Subcutaneous adipose tissue (tissue), 4 donors: ENCODE data around the gene CORO2B. TPM values are rescaled to one million over a fixed set of nuclear protein-coding genes. Genes with fewer than 3 reads are reported as not detected.

Source experiments
- CTCF ChIP-seq: fragments of 450-650 bp; IDR thresholded peaks from one replicate; pipeline ENCODE4 v1.5.1; 2016; ENCODE audit warnings: low read depth, mild to moderate bottlenecking, control low read depth, antibody characterized with exemption, moderate library complexity
- total RNA-seq, 4 donors: library from RNA; depleted of rRNA; stranded (reverse); fragments of >200 nt; gene quantifications; one replicate each; pipeline ENCODE4 v1.1.0, GENCODE V29; 2016

The CORO2B gene
- total RNA-seq, 4 donors from 2014 or later: 5.4 to 15.3 (median 9.7) TPM

- no peak for TF ChIP-seq CTCF
These were observed 134.1 kb downstream of the CORO2B start for GRCh38 chr15:68712886-68713285.

- TF ChIP-seq CTCF: no peak
These were observed 135.1 kb downstream of the CORO2B start for GRCh38 chr15:68713874-68714273.

- no peak for TF ChIP-seq CTCF
These were observed 136.3 kb downstream of the CORO2B start for GRCh38 chr15:68715111-68715510.

GRCh38 chr15:68717951-68718350 lies 139.2 kb downstream of the CORO2B start:
- TF ChIP-seq CTCF: no peak

GRCh38 chr15:68718468-68718867 lies 139.7 kb downstream of the CORO2B start:
- no peak for TF ChIP-seq CTCF

- no peak for TF ChIP-seq CTCF
These were observed 140.3 kb downstream of the CORO2B start for GRCh38 chr15:68719051-68719450.

- TF ChIP-seq CTCF: no peak
These were observed 140.9 kb downstream of the CORO2B start for GRCh38 chr15:68719672-68720071.

- no peak for TF ChIP-seq CTCF
These were observed 143.1 kb downstream of the CORO2B start for GRCh38 chr15:68721886-68722285.
